Breast epithelium (tissue), 4 donors: ENCODE data around the gene SLC9A8. TPM values are rescaled to one million over a fixed set of nuclear protein-coding genes. Genes with fewer than 3 reads are reported as not detected.

Source experiments
- DNase-seq, 2 donors: peaks; one replicate each; pipeline ENCODE4 v3.0.0-alpha.2; 2019; ENCODE audit warnings: low spot score in 2 of 2
- H3K27ac ChIP-seq, 2 donors: fragments of 200-600 bp; sonication (generic) in 1 of 2; one replicate each; pipeline ENCODE4 v1.5.1; 2016 to 2019; ENCODE audit warnings: mild to moderate bottlenecking in 1 of 2
- H3K27me3 ChIP-seq, 2 donors: fragments of 200-600 bp; sonication (generic) in 1 of 2; one replicate each; pipeline versions ENCODE4 v1.5.1 to v1.6.0; 2017 to 2019; ENCODE audit warnings: control low read depth in 1 of 2, mild to moderate bottlenecking in 1 of 2
- H3K36me3 ChIP-seq: fragments of 200-600 bp; one replicate; pipeline ENCODE4 v1.5.1; 2019
- H3K4me1 ChIP-seq, 2 donors: fragments of 200-600 bp; sonication (generic); one replicate each; pipeline ENCODE4 v1.5.1; 2016 to 2019; ENCODE audit warnings: control low read depth in 1 of 2
- H3K4me3 ChIP-seq, 3 donors: fragments of 200-600 bp; sonication (generic); 1 replicate in 2 of 3; 2 replicates in 1 of 3; pipeline ENCODE4 v1.5.1; 2016 to 2019; ENCODE audit warnings: mild to moderate bottlenecking in 3 of 3, moderate library complexity in 2 of 3
- H3K9me3 ChIP-seq, 2 donors: fragments of 200-600 bp; sonication (generic) in 1 of 2; one replicate each; pipeline ENCODE4 v1.5.1; 2016 to 2019; ENCODE audit warnings: control low read depth in 1 of 2
- CTCF ChIP-seq, 3 donors: fragments of 450-650 bp; IDR thresholded peaks; one replicate each; pipeline ENCODE4 v1.5.1; 2016 to 2017; ENCODE audit warnings: antibody characterized with exemption in 3 of 3, mild to moderate bottlenecking in 3 of 3, moderate library complexity in 3 of 3
- POLR2A ChIP-seq: fragments of 450-650 bp; IDR thresholded peaks from one replicate; pipeline ENCODE4 v1.6.1; 2016; ENCODE audit warnings: antibody characterized with exemption, mild to moderate bottlenecking, moderate library complexity
- POLR2AphosphoS5 ChIP-seq, 3 donors: sonication (generic); formaldehyde crosslinking; IDR thresholded peaks; one replicate each; pipeline ENCODE4 v1.6.1; 2017; ENCODE audit warnings: antibody characterized with exemption in 3 of 3
- intact Hi-C: fragments of 100-400 bp; cut with DNase I; formaldehyde crosslinking; loops from one replicate; pipeline ENCODE4 v1.15.1; 2023; ENCODE audit warnings: low total_unique reads
- total RNA-seq, 3 donors: library from RNA; depleted of rRNA; stranded (reverse); fragments of >200 nt; gene quantifications; one replicate each; pipeline ENCODE4 v1.1.0, GENCODE V29; 2016

SLC9A8 gene
- total RNA-seq, 3 donors from 2014 or later: 11.8 to 13.5 (median 13.3) TPM

GRCh38 chr20:49919461-49919860, 106.8 kb downstream of the SLC9A8 start:
- peaks cover 0 to 3% of the 10 kb centered on the region in 2 donors for H3K4me1 ChIP-seq
- no peaks in the 10 kb centered on the region for H3K27me3 ChIP-seq
- H3K4me3 ChIP-seq: no peak overlapping the region
- H3K36me3 ChIP-seq: no peaks in the 10 kb centered on the region
- no peaks in the 10 kb centered on the region for H3K9me3 ChIP-seq
- no peak for TF ChIP-seq POLR2A
- TF ChIP-seq POLR2AphosphoS5 (IDR thresholded peaks at IDR 0.05): no peak
- no peak for TF ChIP-seq CTCF (IDR thresholded peaks at IDR 0.05)
- DNase-seq: no peak
- H3K27ac ChIP-seq: no peak overlapping the region
- intact Hi-C loops: no loop called here

GRCh38 chr20:49924247-49924646, 111.6 kb downstream of the SLC9A8 start:
- H3K4me3 ChIP-seq: no peak overlapping the region
- intact Hi-C loops: no loop called here
- no peaks in the 10 kb centered on the region for H3K9me3 ChIP-seq
- H3K27ac ChIP-seq: no peak overlapping the region
- H3K27me3 ChIP-seq: no peaks in the 10 kb centered on the region
- TF ChIP-seq CTCF (IDR thresholded peaks at IDR 0.05): no peak
- TF ChIP-seq POLR2A: no peak
- TF ChIP-seq POLR2AphosphoS5 (IDR thresholded peaks at IDR 0.05): no peak
- H3K4me1 ChIP-seq: no peaks in the 10 kb centered on the region
- DNase-seq: no peak
- H3K36me3 ChIP-seq: no peaks in the 10 kb centered on the region

GRCh38 chr20:49925901-49926454, 113.3 kb downstream of the SLC9A8 start:
- H3K27me3 ChIP-seq: no peaks in the 10 kb centered on the region
- DNase-seq: no peak
- H3K9me3 ChIP-seq: no peaks in the 10 kb centered on the region
- intact Hi-C loops: no loop called here
- H3K36me3 ChIP-seq: no peaks in the 10 kb centered on the region
- no peak overlapping the region for H3K4me3 ChIP-seq
- no peaks in the 10 kb centered on the region for H3K4me1 ChIP-seq
- TF ChIP-seq POLR2AphosphoS5 (IDR thresholded peaks at IDR 0.05): no peak
- no peak for TF ChIP-seq POLR2A
- no peak for TF ChIP-seq CTCF (IDR thresholded peaks at IDR 0.05)
- H3K27ac ChIP-seq: no peak overlapping the region

- Histone ChIP-seq H3K4me3 (no peak overlapping the region), H3K27me3 (no peaks in the 10 kb centered on the region), H3K27ac (peak overlapping the region in 1 of 2 donors; percentile 50), H3K9me3 (no peaks in the 10 kb centered on the region), H3K4me1 (no peaks in the 10 kb centered on the region), H3K36me3 (no peaks in the 10 kb centered on the region)
- intact Hi-C loops: no loop called here
- DNase-seq: peak; percentile 82 to 85
- peak; percentile 88 to 91 (median 89) for TF ChIP-seq CTCF (IDR thresholded peaks at IDR 0.05)
- no peak for TF ChIP-seq POLR2AphosphoS5 (IDR thresholded peaks at IDR 0.05)
Observed at GRCh38 chr20:49928411-49929141, 115.9 kb downstream of the SLC9A8 start.

GRCh38 chr20:49929142-49929494, 116.5 kb downstream of the SLC9A8 start:
- H3K36me3 ChIP-seq: no peaks in the 10 kb centered on the region
- DNase-seq: no peak
- intact Hi-C loops: no loop called here
- TF ChIP-seq CTCF (IDR thresholded peaks at IDR 0.05) (no peak), POLR2A (no peak), POLR2AphosphoS5 (IDR thresholded peaks at IDR 0.05) (no peak)
- no peak overlapping the region for H3K4me3 ChIP-seq
- peak overlapping the region in 1 of 2 donors; percentile 33 for H3K27ac ChIP-seq
- H3K27me3 ChIP-seq: no peaks in the 10 kb centered on the region
- no peaks in the 10 kb centered on the region for H3K9me3 ChIP-seq
- H3K4me1 ChIP-seq: no peaks in the 10 kb centered on the region
